ENCODE data around the gene JAG1. TPM values are rescaled to one million over a fixed set of nuclear protein-coding genes. Genes with fewer than 3 reads are reported as not detected.

JAG1 gene
- total RNA-seq, 4 donors from 2014 or later, result 34.3 to 81.9 (median 45.7) TPM

- no peak overlapping the region for H3K27ac ChIP-seq
- WGBS, 2 donors (ENCODE audit: low coverage in 1 of 2), result 54 to 84% methylated on average over 2 of the region's 2 CpGs
- TF ChIP-seq EP300 (IDR thresholded peaks at IDR 0.05) (no peak), POLR2A (IDR thresholded peaks at IDR 0.05) (no peak), POLR2AphosphoS5 (IDR thresholded peaks at IDR 0.05) (no peak), CTCF (IDR thresholded peaks at IDR 0.05) (no peak)
- no peaks in the 10 kb centered on the region for H3K4me1 ChIP-seq
- ATAC-seq, result no peak
- H3K9me3 ChIP-seq, result no peaks in the 10 kb centered on the region
- no peaks in the 10 kb centered on the region for H3K27me3 ChIP-seq
- H3K36me3 ChIP-seq, result no peaks in the 10 kb centered on the region
- no peak overlapping the region for H3K4me3 ChIP-seq
Measured at GRCh38 chr20:10719740-10720385, 46.1 kb upstream of the JAG1 start.

- Histone ChIP-seq H3K9me3 (no peaks in the 10 kb centered on the region), H3K4me3 (no peak overlapping the region), H3K27me3 (no peaks in the 10 kb centered on the region), H3K36me3 (no peaks in the 10 kb centered on the region), H3K27ac (no peak overlapping the region), H3K4me1 (no peaks in the 10 kb centered on the region)
- WGBS, 2 donors (ENCODE audit: low coverage in 1 of 2), result 69 to 100% methylated on average over 1 to 3 of the region's 3 CpGs
- no peak for TF ChIP-seq POLR2AphosphoS5 (IDR thresholded peaks at IDR 0.05)
- no peak for TF ChIP-seq POLR2A (IDR thresholded peaks at IDR 0.05)
- TF ChIP-seq CTCF (IDR thresholded peaks at IDR 0.05), result no peak
- TF ChIP-seq EP300 (IDR thresholded peaks at IDR 0.05), result no peak
- no peak for ATAC-seq
Measured at GRCh38 chr20:10718661-10719060, 44.9 kb upstream of the JAG1 start.

- TF ChIP-seq CTCF (IDR thresholded peaks at IDR 0.05) (no peak), EP300 (IDR thresholded peaks at IDR 0.05) (no peak), POLR2AphosphoS5 (IDR thresholded peaks at IDR 0.05) (no peak), POLR2A (IDR thresholded peaks at IDR 0.05) (no peak)
- H3K4me1 ChIP-seq, result no peaks in the 10 kb centered on the region
- no peaks in the 10 kb centered on the region for H3K27me3 ChIP-seq
- H3K36me3 ChIP-seq, result no peaks in the 10 kb centered on the region
- no peak for ATAC-seq
- no peak overlapping the region for H3K27ac ChIP-seq
- H3K9me3 ChIP-seq, result no peaks in the 10 kb centered on the region
- H3K4me3 ChIP-seq, result no peak overlapping the region
Measured at GRCh38 chr20:10716855-10717254, 43.1 kb upstream of the JAG1 start.

GRCh38 chr20:10715035-10715434 lies 41.2 kb upstream of the JAG1 start:
- Histone ChIP-seq H3K27ac (no peak overlapping the region), H3K4me1 (no peaks in the 10 kb centered on the region), H3K36me3 (no peaks in the 10 kb centered on the region), H3K27me3 (no peaks in the 10 kb centered on the region), H3K4me3 (no peak overlapping the region), H3K9me3 (no peaks in the 10 kb centered on the region)
- 32 to 44% methylated on average over 2 of the region's 2 CpGs for WGBS, 2 donors (ENCODE audit: low coverage in 1 of 2)
- TF ChIP-seq POLR2AphosphoS5 (IDR thresholded peaks at IDR 0.05), result no peak
- no peak for TF ChIP-seq CTCF (IDR thresholded peaks at IDR 0.05)
- no peak for TF ChIP-seq POLR2A (IDR thresholded peaks at IDR 0.05)
- no peak for TF ChIP-seq EP300 (IDR thresholded peaks at IDR 0.05)
- no peak for ATAC-seq

- Histone ChIP-seq H3K9me3 (no peaks in the 10 kb centered on the region), H3K27me3 (no peaks in the 10 kb centered on the region), H3K36me3 (no peaks in the 10 kb centered on the region), H3K4me3 (no peak overlapping the region), H3K27ac (no peak overlapping the region), H3K4me1 (no peaks in the 10 kb centered on the region)
- TF ChIP-seq EP300 (IDR thresholded peaks at IDR 0.05) (no peak), CTCF (IDR thresholded peaks at IDR 0.05) (no peak), POLR2A (IDR thresholded peaks at IDR 0.05) (no peak), POLR2AphosphoS5 (IDR thresholded peaks at IDR 0.05) (no peak)
- no peak for ATAC-seq
Measured at GRCh38 chr20:10714236-10714975, 40.6 kb upstream of the JAG1 start.
